ENCODE results near the gene NDUFA6.
"Not testable (repeated sequence)": the region's sequence is repeated elsewhere in the genome, so short reads cannot be mapped to it uniquely, and the experiment has no call there.

- not testable (repeated sequence) for TF ChIP-seq CTCF, POLR2A (IDR thresholded peaks at IDR 0.05)
These were observed 33.0 kb upstream of the NDUFA6 start for GRCh38 chr22:42123529-42123928.
